Measurements from ENCODE around the gene UBE2L3.

- TF ChIP-seq, protein P1, sequence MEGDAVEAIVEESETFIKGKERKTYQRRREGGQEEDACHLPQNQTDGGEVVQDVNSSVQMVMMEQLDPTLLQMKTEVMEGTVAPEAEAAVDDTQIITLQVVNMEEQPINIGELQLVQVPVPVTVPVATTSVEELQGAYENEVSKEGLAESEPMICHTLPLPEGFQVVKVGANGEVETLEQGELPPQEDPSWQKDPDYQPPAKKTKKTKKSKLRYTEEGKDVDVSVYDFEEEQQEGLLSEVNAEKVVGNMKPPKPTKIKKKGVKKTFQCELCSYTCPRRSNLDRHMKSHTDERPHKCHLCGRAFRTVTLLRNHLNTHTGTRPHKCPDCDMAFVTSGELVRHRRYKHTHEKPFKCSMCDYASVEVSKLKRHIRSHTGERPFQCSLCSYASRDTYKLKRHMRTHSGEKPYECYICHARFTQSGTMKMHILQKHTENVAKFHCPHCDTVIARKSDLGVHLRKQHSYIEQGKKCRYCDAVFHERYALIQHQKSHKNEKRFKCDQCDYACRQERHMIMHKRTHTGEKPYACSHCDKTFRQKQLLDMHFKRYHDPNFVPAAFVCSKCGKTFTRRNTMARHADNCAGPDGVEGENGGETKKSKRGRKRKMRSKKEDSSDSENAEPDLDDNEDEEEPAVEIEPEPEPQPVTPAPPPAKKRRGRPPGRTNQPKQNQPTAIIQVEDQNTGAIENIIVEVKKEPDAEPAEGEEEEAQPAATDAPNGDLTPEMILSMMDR (IDR thresholded peaks at IDR 0.05): no peak
- no peak for TF ChIP-seq POLR2A (IDR thresholded peaks at IDR 0.05)
Measured at GRCh38 chr22:21665047-21665851, 97.7 kb downstream of the UBE2L3 start.
